IPS-18a (cell line): ENCODE results near the gene AFF4.
"Not testable (repeated sequence)": the region's sequence is repeated elsewhere in the genome, so short reads cannot be mapped to it uniquely, and the experiment has no call there.

Experiments used
- H3K27ac ChIP-seq: one replicate; pipeline ENCODE4 v1.5.1; 2013; ENCODE audit warnings: low read length
- H3K27me3 ChIP-seq: one replicate; pipeline ENCODE4 v1.6.1; 2013; ENCODE audit warnings: mild to moderate bottlenecking, low read length; ENCODE audit not compliant: control insufficient read depth, insufficient read depth
- H3K36me3 ChIP-seq: one replicate; pipeline ENCODE4 v1.6.1; 2013; ENCODE audit warnings: low read depth, low read length; ENCODE audit not compliant: control insufficient read depth
- H3K4me1 ChIP-seq: one replicate; pipeline ENCODE4 v1.6.1; 2013; ENCODE audit warnings: low read depth, low read length; ENCODE audit not compliant: control insufficient read depth
- H3K4me3 ChIP-seq: one replicate; pipeline ENCODE4 v1.5.1; 2013; ENCODE audit warnings: low read length
- H3K9ac ChIP-seq: one replicate; pipeline ENCODE4 v1.6.1; 2013; ENCODE audit warnings: mild to moderate bottlenecking, low read length, moderate library complexity
- H3K9me3 ChIP-seq: one replicate; pipeline ENCODE4 v1.6.1; 2013; ENCODE audit warnings: low read depth, low read length; ENCODE audit not compliant: control insufficient read depth

AFF4 gene

GRCh38 chr5:132949136-132949535 lies 14.3 kb downstream of the AFF4 start:
- Histone ChIP-seq H3K4me1 (no peaks in the 10 kb centered on the region), H3K36me3 (no peaks in the 10 kb centered on the region), H3K27ac (no peak overlapping the region), H3K4me3 (no peak overlapping the region), H3K9me3 (no peaks in the 10 kb centered on the region), H3K9ac (no peak overlapping the region), H3K27me3 (no peaks in the 10 kb centered on the region)

- H3K27me3 ChIP-seq, result no peaks in the 10 kb centered on the region
- no peaks in the 10 kb centered on the region for H3K4me1 ChIP-seq
- H3K9ac ChIP-seq, result no peak overlapping the region
- H3K36me3 ChIP-seq, result no peaks in the 10 kb centered on the region
- H3K27ac ChIP-seq, result no peak overlapping the region
- H3K4me3 ChIP-seq, result no peak overlapping the region
- H3K9me3 ChIP-seq, result no peaks in the 10 kb centered on the region
Observed at GRCh38 chr5:132947671-132948070, 15.8 kb downstream of the AFF4 start.

- H3K9me3 ChIP-seq, H3K27ac ChIP-seq, H3K27me3 ChIP-seq, H3K9ac ChIP-seq, H3K4me3 ChIP-seq, H3K36me3 ChIP-seq, H3K4me1 ChIP-seq: not testable (repeated sequence)
Observed at GRCh38 chr5:132945315-132945714, 18.1 kb downstream of the AFF4 start.

GRCh38 chr5:132943362-132944022 lies 19.9 kb downstream of the AFF4 start:
- H3K36me3 ChIP-seq, result no peaks in the 10 kb centered on the region
- no peaks in the 10 kb centered on the region for H3K27me3 ChIP-seq
- no peak overlapping the region for H3K27ac ChIP-seq
- H3K9ac ChIP-seq, result no peak overlapping the region
- H3K9me3 ChIP-seq, result no peaks in the 10 kb centered on the region
- H3K4me3 ChIP-seq, result no peak overlapping the region
- H3K4me1 ChIP-seq, result no peaks in the 10 kb centered on the region

- Histone ChIP-seq H3K27me3 (no peaks in the 10 kb centered on the region), H3K36me3 (peaks cover 7% of the 10 kb centered on the region), H3K4me1 (no peaks in the 10 kb centered on the region), H3K4me3 (no peak overlapping the region), H3K9me3 (no peaks in the 10 kb centered on the region), H3K27ac (no peak overlapping the region), H3K9ac (no peak overlapping the region)
Observed at GRCh38 chr5:132941331-132941730, 22.1 kb downstream of the AFF4 start.

- Histone ChIP-seq H3K4me1 (no peaks in the 10 kb centered on the region), H3K4me3 (no peak overlapping the region), H3K9me3 (no peaks in the 10 kb centered on the region), H3K27ac (no peak overlapping the region), H3K36me3 (peaks cover 77% of the 10 kb centered on the region), H3K27me3 (no peaks in the 10 kb centered on the region), H3K9ac (no peak overlapping the region)
Observed at GRCh38 chr5:132928062-132928407, 35.4 kb downstream of the AFF4 start.

- no peaks in the 10 kb centered on the region for H3K27me3 ChIP-seq
- no peak overlapping the region for H3K4me3 ChIP-seq
- H3K9me3 ChIP-seq, result no peaks in the 10 kb centered on the region
- H3K36me3 ChIP-seq, result peaks cover 73% of the 10 kb centered on the region
- H3K4me1 ChIP-seq, result no peaks in the 10 kb centered on the region
- no peak overlapping the region for H3K27ac ChIP-seq
- H3K9ac ChIP-seq, result no peak overlapping the region
Observed at GRCh38 chr5:132927355-132928061, 35.9 kb downstream of the AFF4 start.

- no peak overlapping the region for H3K4me3 ChIP-seq
- H3K9ac ChIP-seq, result no peak overlapping the region
- H3K27ac ChIP-seq, result no peak overlapping the region
- no peaks in the 10 kb centered on the region for H3K27me3 ChIP-seq
- no peaks in the 10 kb centered on the region for H3K9me3 ChIP-seq
- no peaks in the 10 kb centered on the region for H3K4me1 ChIP-seq
- peaks cover 68% of the 10 kb centered on the region for H3K36me3 ChIP-seq
Observed at GRCh38 chr5:132926437-132926836, 37.0 kb downstream of the AFF4 start.

- no peaks in the 10 kb centered on the region for H3K27me3 ChIP-seq
- no peak overlapping the region for H3K27ac ChIP-seq
- no peaks in the 10 kb centered on the region for H3K4me1 ChIP-seq
Observed at GRCh38 chr5:132916086-132916485, 47.3 kb downstream of the AFF4 start.

GRCh38 chr5:132915681-132916080 lies 47.8 kb downstream of the AFF4 start:
- Histone ChIP-seq H3K27ac (no peak overlapping the region), H3K4me1 (no peaks in the 10 kb centered on the region), H3K9ac (no peak overlapping the region), H3K9me3 (no peaks in the 10 kb centered on the region), H3K4me3 (no peak overlapping the region), H3K36me3 (peaks cover 22% of the 10 kb centered on the region), H3K27me3 (no peaks in the 10 kb centered on the region)

More at GRCh38 chr5:132916086-132916485, 47.3 kb downstream of the AFF4 start:
- peaks cover 22% of the 10 kb centered on the region for H3K36me3 ChIP-seq
- H3K9ac ChIP-seq, result no peak overlapping the region
- no peaks in the 10 kb centered on the region for H3K9me3 ChIP-seq
- no peak overlapping the region for H3K4me3 ChIP-seq

- H3K4me3 ChIP-seq, result no peak overlapping the region
- H3K9me3 ChIP-seq, result no peaks in the 10 kb centered on the region
- no peaks in the 10 kb centered on the region for H3K4me1 ChIP-seq
- peaks cover 11% of the 10 kb centered on the region for H3K36me3 ChIP-seq
- H3K9ac ChIP-seq, result no peak overlapping the region
- H3K27ac ChIP-seq, result no peak overlapping the region
- H3K27me3 ChIP-seq, result no peaks in the 10 kb centered on the region
Observed at GRCh38 chr5:132909702-132910101, 53.7 kb downstream of the AFF4 start.

- H3K9ac ChIP-seq, result no peak overlapping the region
- no peaks in the 10 kb centered on the region for H3K27me3 ChIP-seq
- H3K4me3 ChIP-seq, result no peak overlapping the region
- H3K9me3 ChIP-seq, result no peaks in the 10 kb centered on the region
- no peaks in the 10 kb centered on the region for H3K36me3 ChIP-seq
- no peaks in the 10 kb centered on the region for H3K4me1 ChIP-seq
- no peak overlapping the region for H3K27ac ChIP-seq
Observed at GRCh38 chr5:132907161-132907560, 56.3 kb downstream of the AFF4 start.
